Aortic smooth muscle cell (primary cell): ENCODE measurements around the gene NQO1. TPM values are rescaled to one million over a fixed set of nuclear protein-coding genes. Genes with fewer than 3 reads are reported as not detected.

Source experiments
- total RNA-seq: library from RNA; depleted of rRNA; stranded (reverse); fragments of >200 nt; gene quantifications from 2 replicates; pipeline ENCODE4 v1.2.3, GENCODE V29; 2014

NQO1 gene
- 399 and 514 TPM in 2 replicates for total RNA-seq

GRCh38 chr16:69726313-69727060, at the start of gene NQO1:
TSS of gene NQO1 (minus strand) at chr16:69726560. CDS start at chr16:69726439, 121 bp downstream.

DNA sequence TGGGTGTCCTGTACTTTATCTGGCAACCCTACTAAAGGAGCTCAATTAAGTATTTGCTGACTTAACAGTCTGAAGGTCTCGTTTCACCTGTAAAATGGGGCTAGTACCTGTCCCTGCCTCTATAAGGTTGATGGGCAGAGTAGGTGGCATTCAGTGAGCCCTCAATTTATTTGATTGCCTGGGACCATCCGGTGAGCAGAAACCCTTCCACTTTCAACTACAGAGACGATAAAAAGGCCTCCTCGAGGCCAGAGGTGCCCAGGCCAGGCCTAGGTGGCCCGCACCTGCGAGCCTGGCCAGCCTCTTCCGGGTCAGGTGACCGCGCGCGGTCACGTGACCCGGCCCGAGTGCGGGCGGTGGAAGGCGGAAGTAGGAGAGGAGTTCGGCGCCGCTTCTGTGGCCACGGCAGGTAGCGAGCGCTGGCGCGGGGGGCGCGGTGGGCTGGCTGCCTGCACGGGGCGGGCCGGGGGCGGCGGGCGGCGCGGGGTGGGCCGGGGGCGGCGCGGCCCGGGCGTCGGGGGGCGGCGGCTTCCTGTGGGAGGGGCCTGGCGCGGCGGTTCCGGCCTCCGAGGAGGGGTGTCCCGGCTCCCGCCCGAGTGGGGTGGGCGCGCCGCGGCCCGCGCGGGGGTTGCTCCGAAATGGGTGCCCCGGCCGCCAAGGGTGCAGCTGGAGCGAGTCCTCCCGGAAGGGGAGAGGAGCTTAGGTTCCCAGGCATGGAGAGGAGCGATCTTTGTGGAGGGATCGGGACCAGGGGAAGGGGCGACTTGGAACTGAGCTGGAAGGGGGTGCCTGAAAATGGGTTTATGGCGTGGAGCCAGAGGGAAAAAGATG, 35.8 kb upstream of the NQO1 start, which contains the start of gene WWP2:
Gene WWP2, plus strand, starts transcription at position 350 of the 831 bp plus-strand sequence. CDS start 24,679 bp downstream, outside the sequence.

GRCh38 chr16:69754469-69755310, 28.3 kb upstream of the NQO1 start, which contains the start of gene NOB1:
TSS of gene NOB1 (minus strand) at chr16:69754926. CDS start at chr16:69754910, 16 bp downstream.

Other genes starting within 250 kb of the NQO1 start
- 13.5 and 21.0 TPM in 2 replicates for gene NFAT5, start 160.6 kb downstream of the NQO1 start, total RNA-seq
- 15.6 and 18.2 TPM in 2 replicates for gene NOB1, start 28.4 kb upstream of the NQO1 start, total RNA-seq
- gene WWP2, start 35.8 kb upstream of the NQO1 start, total RNA-seq = 19.6 and 29.8 TPM in 2 replicates
- gene CLEC18A, start 224.8 kb upstream of the NQO1 start, total RNA-seq = 0.66 and 0.93 TPM in 2 replicates